COLO829 (cell line): ENCODE measurements around the gene TTLL11.

Experiments
- DNase-seq: peaks from one replicate; pipeline ENCODE4 v3.0.0; 2012; ENCODE audit warnings: low spot score

TTLL11 gene

GRCh38 chr9:122110100-122110833 lies 17.2 kb upstream of the TTLL11 start:
- no peak for DNase-seq

DNA sequence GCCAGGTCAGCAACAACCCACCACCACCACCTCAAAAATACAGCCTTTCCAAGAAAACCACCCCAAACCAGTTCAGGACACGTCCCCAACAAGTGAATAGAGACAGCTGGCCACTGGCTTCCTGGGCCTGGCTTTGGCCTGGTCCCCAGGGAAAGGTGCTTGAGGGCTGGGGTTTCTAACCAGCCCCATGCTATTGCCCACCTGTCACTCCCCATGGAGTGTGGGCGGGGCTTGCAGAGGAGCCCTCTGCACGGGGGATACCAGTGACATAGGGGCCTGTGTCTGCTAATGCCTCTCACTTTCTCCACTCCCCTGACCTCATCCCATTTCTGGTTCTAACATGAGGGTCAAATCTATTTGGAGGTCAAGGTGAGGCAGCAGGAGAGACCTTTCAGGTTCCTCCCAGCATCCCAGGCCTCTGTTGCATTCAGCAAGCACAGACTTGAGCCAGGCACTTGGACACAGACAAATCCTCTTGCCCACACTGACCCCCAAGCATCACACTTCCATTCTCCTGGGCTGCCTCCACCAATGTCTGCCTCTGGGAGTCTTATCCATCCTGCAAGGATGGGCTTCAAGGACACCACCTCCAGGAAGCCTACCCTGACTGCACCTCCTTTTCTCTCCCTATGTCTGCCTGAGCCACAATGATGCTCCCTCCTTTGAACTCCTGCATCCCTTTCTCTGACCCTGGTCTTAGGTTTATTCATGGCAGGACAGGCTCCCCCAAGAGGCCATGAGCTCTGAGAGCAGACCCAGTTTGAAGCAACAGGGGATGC lies 16.1 kb upstream of the TTLL11 start:
- DNase-seq: no peak

GRCh38 chr9:122107291-122107805 lies 14.2 kb upstream of the TTLL11 start:
- no peak for DNase-seq

- no peak for DNase-seq
Observed at GRCh38 chr9:122106576-122106975, 13.5 kb upstream of the TTLL11 start.

GRCh38 chr9:122103985-122104384 lies 10.9 kb upstream of the TTLL11 start:
- no peak for DNase-seq

- no peak for DNase-seq
Observed at GRCh38 chr9:122102156-122102555, 9.0 kb upstream of the TTLL11 start.

- no peak for DNase-seq
Observed at GRCh38 chr9:122100756-122101155, 7.6 kb upstream of the TTLL11 start.

- peak; percentile 80 for DNase-seq
Observed at GRCh38 chr9:122099271-122099869, 6.3 kb upstream of the TTLL11 start.

GRCh38 chr9:122097679-122098315 lies 4.7 kb upstream of the TTLL11 start:
- DNase-seq: no peak

- no peak for DNase-seq
Observed at GRCh38 chr9:122096620-122097415, 3.7 kb upstream of the TTLL11 start.

DNA sequence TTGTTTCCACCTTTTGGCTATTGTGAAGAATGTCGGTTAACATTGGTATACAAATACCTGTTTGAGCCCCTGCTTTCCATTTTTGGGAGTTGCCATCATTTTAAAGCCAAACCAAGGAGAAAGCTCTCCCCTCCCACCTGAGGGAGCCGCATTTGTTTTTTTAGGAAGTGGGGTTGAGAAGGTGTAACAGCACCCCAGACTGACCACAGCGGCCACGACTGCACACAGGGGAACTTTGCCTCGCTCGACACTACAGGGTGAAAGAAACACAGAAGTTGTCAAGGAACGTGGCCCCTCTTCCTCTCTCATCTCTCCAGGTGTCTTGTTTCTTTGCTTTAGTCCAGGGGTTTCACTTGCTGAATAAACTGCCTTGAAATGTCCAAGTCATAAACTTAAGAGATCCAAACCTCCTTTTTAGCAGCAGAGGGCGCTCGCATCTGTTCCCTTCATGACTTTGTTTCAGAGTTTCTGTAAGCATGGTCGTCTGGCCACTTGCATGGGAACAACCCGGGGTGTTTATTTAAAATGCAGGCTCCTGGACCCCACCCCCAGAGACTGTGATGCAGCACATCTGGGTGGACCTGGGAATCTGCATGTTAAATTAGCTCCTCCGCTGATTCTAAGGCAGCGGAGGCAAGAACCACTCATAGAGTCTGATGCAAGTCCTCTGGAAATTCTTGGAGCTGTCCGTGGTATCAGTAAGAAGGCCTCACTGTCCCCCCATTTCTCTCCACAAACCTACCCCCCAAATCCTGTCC lies 2.1 kb upstream of the TTLL11 start:
- DNase-seq: peak; percentile 47

DNA sequence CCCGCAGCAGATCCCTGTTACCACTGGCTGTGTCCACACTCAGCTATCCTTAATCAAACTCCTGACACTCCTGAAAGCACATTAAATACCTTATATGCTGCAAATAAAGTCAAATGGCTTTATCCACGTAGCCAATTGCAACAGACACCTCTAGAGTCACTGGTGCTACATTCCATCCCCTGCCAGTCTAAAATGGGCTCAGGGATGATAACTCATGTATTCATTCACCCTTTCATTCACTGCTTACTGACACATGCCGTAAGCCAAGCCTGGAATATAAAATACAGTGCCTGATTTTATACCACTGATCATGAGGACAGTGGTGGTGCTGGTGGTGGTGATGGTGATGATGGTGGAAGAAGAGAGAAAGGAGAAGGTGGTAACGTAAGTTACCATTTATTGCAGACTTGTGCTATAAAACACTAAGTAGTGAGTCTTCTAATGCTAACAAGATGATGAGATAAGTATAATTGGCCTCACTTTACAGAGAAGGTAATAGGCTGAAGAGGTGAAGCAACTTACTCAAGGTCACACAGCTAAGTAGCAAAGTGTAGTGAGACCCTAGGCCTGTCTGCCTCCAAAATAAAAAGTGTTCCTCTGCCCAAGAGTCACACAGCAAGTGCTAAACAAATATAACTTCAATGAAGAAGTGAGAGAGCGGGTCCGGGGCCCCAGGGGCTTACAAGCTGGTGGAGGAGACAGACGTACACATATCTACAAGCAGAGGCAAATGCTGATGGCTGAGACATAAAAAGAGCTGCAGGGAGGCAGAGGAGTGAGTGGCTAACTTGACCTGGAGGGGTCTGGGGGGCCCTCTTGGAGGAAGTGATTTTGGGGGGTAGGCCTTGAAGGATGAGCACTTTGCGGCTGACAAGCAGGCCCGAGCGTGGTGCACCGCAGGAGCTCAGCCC lies 1.2 kb downstream of the TTLL11 start:
- DNase-seq: no peak

DNA sequence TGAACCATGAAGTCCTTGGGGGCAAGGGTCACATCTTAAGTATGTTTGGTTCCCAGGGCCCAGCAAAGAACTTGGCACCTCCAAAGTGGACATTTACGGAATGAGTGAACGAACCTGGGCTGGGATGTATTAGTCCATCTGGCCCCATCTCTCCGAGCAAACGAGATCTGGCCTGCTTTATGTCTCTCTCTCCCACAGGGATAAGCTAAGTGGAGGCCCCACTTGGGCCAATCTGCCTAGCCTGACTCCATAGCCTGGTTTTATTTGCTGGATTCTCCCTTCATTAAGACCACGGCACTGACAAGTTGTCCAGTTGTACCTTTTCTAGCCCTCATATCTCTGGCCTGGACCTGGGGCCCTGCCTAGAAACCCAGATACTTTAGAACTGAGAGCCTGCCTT lies 2.1 kb downstream of the TTLL11 start:
- DNase-seq: no peak

GRCh38 chr9:122090287-122090883 lies 2.7 kb downstream of the TTLL11 start:
- DNase-seq: no peak

- no peak for DNase-seq
Observed at GRCh38 chr9:122088880-122089706, 4.0 kb downstream of the TTLL11 start.

- no peak for DNase-seq
Observed at GRCh38 chr9:122087406-122088200, 5.5 kb downstream of the TTLL11 start.

- DNase-seq: no peak
Observed at GRCh38 chr9:122086873-122087272, 6.2 kb downstream of the TTLL11 start.

- DNase-seq: no peak
Observed at GRCh38 chr9:122085260-122085659, 7.8 kb downstream of the TTLL11 start.
